CD14-positive monocyte (primary cell): Measurements from ENCODE around the gene PRKN. TPM values are rescaled to one million over a fixed set of nuclear protein-coding genes. Genes with fewer than 3 reads are reported as not detected.

Source experiments
- DNase-seq, 3 donors: peaks; one replicate each; pipeline ENCODE4 v3.0.0-alpha.2; 2011 to 2022
- H2AFZ ChIP-seq: 2 replicates; pipeline ENCODE4 v1.6.0; 2012; ENCODE audit warnings: mild to moderate bottlenecking, low read depth, low read length, inconsistent platforms; ENCODE audit not compliant: insufficient read depth, poor library complexity, severe bottlenecking
- H3K27ac ChIP-seq, 2 donors: 1 replicate in 1 of 2; 2 replicates in 1 of 2; pipeline ENCODE4 v1.5.1; 2012 to 2013; ENCODE audit warnings: low read length in 2 of 2, control low read depth in 1 of 2, inconsistent platforms in 1 of 2, low read depth in 1 of 2, mild to moderate bottlenecking in 1 of 2
- H3K27me3 ChIP-seq, 2 donors: one replicate each; pipeline versions ENCODE4 v1.6.0 to v1.6.1; 2011 to 2013; ENCODE audit warnings: low read length in 2 of 2; ENCODE audit not compliant: control insufficient read depth in 2 of 2, insufficient read depth in 2 of 2
- H3K36me3 ChIP-seq, 2 donors: replicated peaks in 1 of 2; 1 replicate in 1 of 2; 2 replicates in 1 of 2; pipeline versions ENCODE4 v1.5.1 to v1.6.1; 2012 to 2013; ENCODE audit warnings: low read length in 2 of 2, control low read depth in 1 of 2, inconsistent platforms in 1 of 2, mild to moderate bottlenecking in 1 of 2; ENCODE audit not compliant: insufficient read depth in 2 of 2, control insufficient read depth in 1 of 2
- H3K4me1 ChIP-seq, 2 donors: 1 replicate in 1 of 2; 2 replicates in 1 of 2; pipeline versions ENCODE4 v1.5.1 to v1.6.1; 2012 to 2013; ENCODE audit warnings: low read length in 2 of 2, control low read depth in 1 of 2, inconsistent platforms in 1 of 2, mild to moderate bottlenecking in 1 of 2, moderate library complexity in 1 of 2; ENCODE audit not compliant: insufficient read depth in 2 of 2, control insufficient read depth in 1 of 2
- H3K4me2 ChIP-seq: replicated peaks from 2 replicates; pipeline ENCODE3; 2012; ENCODE audit warnings: low read length, moderate library complexity, mild to moderate bottlenecking; ENCODE audit not compliant: poor library complexity, severe bottlenecking; ENCODE audit errors: extremely low read depth
- H3K4me3 ChIP-seq, 3 experiments: fragments of 200-600 bp in 1 of 3; sonication (generic) in 1 of 3; replicated peaks in 1 of 3; 1 replicate in 2 of 3; 2 replicates in 1 of 3; pipeline ENCODE4 v1.5.1; 2011 to 2013; ENCODE audit warnings: low read length in 3 of 3, mild to moderate bottlenecking in 3 of 3, control low read depth in 2 of 3, low read depth in 2 of 3, inconsistent platforms in 1 of 3, moderate library complexity in 1 of 3
- H3K79me2 ChIP-seq: 2 replicates; pipeline ENCODE4 v1.6.0; 2012; ENCODE audit warnings: mild to moderate bottlenecking, control low read depth, inconsistent platforms, low read length, moderate library complexity; ENCODE audit not compliant: insufficient read depth
- H3K9ac ChIP-seq: 2 replicates; pipeline ENCODE4 v1.6.0; 2017; ENCODE audit warnings: low read length, mild to moderate bottlenecking; ENCODE audit not compliant: insufficient read depth, poor library complexity, severe bottlenecking
- H3K9me3 ChIP-seq, 2 donors: replicated peaks in 1 of 2; 1 replicate in 1 of 2; 2 replicates in 1 of 2; pipeline versions ENCODE4 v1.5.1 to v1.6.1; 2012 to 2013; ENCODE audit warnings: low read length in 2 of 2, control low read depth in 1 of 2; ENCODE audit not compliant: control insufficient read depth in 1 of 2, insufficient read depth in 1 of 2
- H4K20me1 ChIP-seq: 2 replicates; pipeline ENCODE4 v1.6.0; 2012; ENCODE audit warnings: mild to moderate bottlenecking, low read length, control low read depth, moderate library complexity; ENCODE audit not compliant: insufficient read depth
- H3K27ac Mint-ChIP-seq, 7 donors: one replicate each; pipeline ENCODE4 v1.8.0; 2020; ENCODE audit warnings: mild to moderate bottlenecking in 7 of 7, mixed read lengths in 7 of 7, moderate library complexity in 6 of 7, inconsistent platforms in 2 of 7
- H3K27me3 Mint-ChIP-seq, 3 donors: one replicate each; pipeline ENCODE4 v1.8.0; 2021 to 2022; ENCODE audit warnings: low read depth in 3 of 3, mild to moderate bottlenecking in 3 of 3, mixed read lengths in 3 of 3, moderate library complexity in 3 of 3, inconsistent platforms in 1 of 3
- H3K36me3 Mint-ChIP-seq, 2 donors: one replicate each; pipeline ENCODE4 v1.8.0; 2020; ENCODE audit warnings: mixed read lengths in 2 of 2, inconsistent platforms in 1 of 2, mild to moderate bottlenecking in 1 of 2
- H3K4me1 Mint-ChIP-seq: one replicate; pipeline ENCODE4 v1.8.0; 2020; ENCODE audit warnings: mild to moderate bottlenecking, mixed read lengths
- H3K4me3 Mint-ChIP-seq, 2 donors: one replicate each; pipeline ENCODE4 v1.8.0; 2020; ENCODE audit warnings: mild to moderate bottlenecking in 2 of 2, mixed read lengths in 2 of 2, moderate library complexity in 1 of 2
- H3K9me3 Mint-ChIP-seq, 7 donors: one replicate each; pipeline ENCODE4 v1.8.0; 2020 to 2022; ENCODE audit warnings: mixed read lengths in 7 of 7, mild to moderate bottlenecking in 6 of 7, moderate library complexity in 6 of 7, inconsistent platforms in 2 of 7
- WGBS: methylation state at CpG from one replicate; pipeline ENCODE4 v1.1.5; 2013; ENCODE audit warnings: missing lambda C conversion rate; ENCODE audit not compliant: insufficient coverage; 5-methylcytosine and 5-hydroxymethylcytosine counted together
- intact Hi-C, 2 donors: fragments of 100-400 bp; cut with micrococcal nuclease; formaldehyde crosslinking; loops; one replicate each; pipeline versions ENCODE4 v1.15.0 to v1.15.1; 2023
- polyA plus RNA-seq, 3 donors: library from polyadenylated mRNA; depleted of rRNA in 1 of 3; unstranded in 2 of 3; stranded (reverse) in 1 of 3; fragments of 300-500 nt in 2 of 3; fragments of >200 nt in 1 of 3; fragmentation: Illumina TruSeq in 2 of 3; gene quantifications; 1 replicate in 2 of 3; 2 replicates in 1 of 3; pipeline ENCODE4 v1.2.3, GENCODE V29; 2012 to 2021
- TF ChIP-seq, protein P1 (sequence below): fragments of 200-600 bp; IDR thresholded peaks from one replicate; pipeline ENCODE4 v1.8.0; 2022; ENCODE audit warnings: antibody characterized with exemption, mild to moderate bottlenecking

The PRKN gene
- polyA plus RNA-seq, 3 donors, result 0.19 to 0.21 TPM; not detected in 1

DNA sequence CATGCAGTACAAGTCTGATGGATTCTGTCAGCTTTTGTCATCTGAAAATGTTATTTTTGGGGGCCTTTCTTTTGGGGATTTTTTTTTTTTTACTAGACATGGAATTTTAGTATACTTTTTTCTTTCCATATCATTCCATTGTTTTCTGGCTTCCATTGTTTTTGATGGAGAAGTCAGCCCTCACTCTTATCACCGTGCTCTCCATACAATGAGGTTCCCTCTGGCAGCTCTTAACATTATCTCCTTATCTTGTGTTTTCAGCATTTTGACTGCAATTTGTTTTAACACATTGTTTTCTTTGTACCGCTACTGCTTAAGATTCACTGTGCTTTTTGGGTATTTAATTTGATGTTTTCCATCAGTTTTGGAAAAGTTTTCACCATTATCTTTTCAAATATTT is 1262.2 kb downstream of the PRKN start:
- Mint-ChIP-seq H3K36me3 (no peaks in the 10 kb centered on the region), H3K9me3 (peaks cover 3 to 18% (median 13%) of the 10 kb centered on the region in 7 donors), H3K27ac (no peak overlapping the region), H3K4me3 (no peak overlapping the region), H3K4me1 (no peaks in the 10 kb centered on the region), H3K27me3 (no peaks in the 10 kb centered on the region)
- H3K4me3 ChIP-seq, result no peak overlapping the region
- H3K4me2 ChIP-seq, result no peak overlapping the region
- TF ChIP-seq, protein P1, sequence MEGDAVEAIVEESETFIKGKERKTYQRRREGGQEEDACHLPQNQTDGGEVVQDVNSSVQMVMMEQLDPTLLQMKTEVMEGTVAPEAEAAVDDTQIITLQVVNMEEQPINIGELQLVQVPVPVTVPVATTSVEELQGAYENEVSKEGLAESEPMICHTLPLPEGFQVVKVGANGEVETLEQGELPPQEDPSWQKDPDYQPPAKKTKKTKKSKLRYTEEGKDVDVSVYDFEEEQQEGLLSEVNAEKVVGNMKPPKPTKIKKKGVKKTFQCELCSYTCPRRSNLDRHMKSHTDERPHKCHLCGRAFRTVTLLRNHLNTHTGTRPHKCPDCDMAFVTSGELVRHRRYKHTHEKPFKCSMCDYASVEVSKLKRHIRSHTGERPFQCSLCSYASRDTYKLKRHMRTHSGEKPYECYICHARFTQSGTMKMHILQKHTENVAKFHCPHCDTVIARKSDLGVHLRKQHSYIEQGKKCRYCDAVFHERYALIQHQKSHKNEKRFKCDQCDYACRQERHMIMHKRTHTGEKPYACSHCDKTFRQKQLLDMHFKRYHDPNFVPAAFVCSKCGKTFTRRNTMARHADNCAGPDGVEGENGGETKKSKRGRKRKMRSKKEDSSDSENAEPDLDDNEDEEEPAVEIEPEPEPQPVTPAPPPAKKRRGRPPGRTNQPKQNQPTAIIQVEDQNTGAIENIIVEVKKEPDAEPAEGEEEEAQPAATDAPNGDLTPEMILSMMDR, result no peak
- H3K27ac ChIP-seq, result no peak overlapping the region
- DNase-seq, result no peak
- H4K20me1 ChIP-seq, result no peaks in the 10 kb centered on the region
- H2AFZ ChIP-seq, result no peak overlapping the region
- no peaks in the 10 kb centered on the region for H3K4me1 ChIP-seq
- H3K36me3 ChIP-seq, result no peaks in the 10 kb centered on the region
- no CpG with 5 or more reads among the region's 2 CpGs for WGBS
- no peaks in the 10 kb centered on the region for H3K27me3 ChIP-seq
- intact Hi-C loops, result no loop called here
- no peak overlapping the region for H3K9ac ChIP-seq
- no peaks in the 10 kb centered on the region for H3K79me2 ChIP-seq
- H3K9me3 ChIP-seq, result peaks cover 0 to 4% of the 10 kb centered on the region in 2 donors

- DNase-seq, result no peak
- H3K36me3 ChIP-seq, result no peaks in the 10 kb centered on the region
- H3K4me2 ChIP-seq, result no peak overlapping the region
- no peaks in the 10 kb centered on the region for H4K20me1 ChIP-seq
- no peak overlapping the region for H3K27ac Mint-ChIP-seq
- no peak overlapping the region for H2AFZ ChIP-seq
- no peak overlapping the region for H3K4me3 Mint-ChIP-seq
- intact Hi-C loops, result no loop called here
- H3K36me3 Mint-ChIP-seq, result no peaks in the 10 kb centered on the region
- no peaks in the 10 kb centered on the region for H3K27me3 ChIP-seq
- H3K79me2 ChIP-seq, result no peaks in the 10 kb centered on the region
- no peak overlapping the region for H3K4me3 ChIP-seq
- TF ChIP-seq, protein P1, result no peak
- no peaks in the 10 kb centered on the region for H3K27me3 Mint-ChIP-seq
- peaks cover 5 to 18% (median 10%) of the 10 kb centered on the region in 7 donors for H3K9me3 Mint-ChIP-seq
- 83% methylated on average over 1 of the region's 2 CpGs for WGBS
- H3K4me1 ChIP-seq, result no peaks in the 10 kb centered on the region
- peaks cover 0 to 4% of the 10 kb centered on the region in 2 donors for H3K9me3 ChIP-seq
- no peak overlapping the region for H3K27ac ChIP-seq
- H3K4me1 Mint-ChIP-seq, result no peaks in the 10 kb centered on the region
- H3K9ac ChIP-seq, result no peak overlapping the region
Measured at GRCh38 chr6:161463071-161463470, 1264.5 kb downstream of the PRKN start.
